HepG2 (cell line): Measurements from ENCODE around the gene CD33. TPM values are rescaled to one million over a fixed set of nuclear protein-coding genes. Genes with fewer than 3 reads are reported as not detected.

Experiments
- ATAC-seq: fragments of 200-7000 bp; cut with Tn5 transposase; 3 replicates; pipeline ENCODE4 v1.9.1; 2020; ENCODE audit warnings: mild to moderate bottlenecking, moderate library complexity
- BruUV-seq: library from RNA; stranded (reverse); fragments of 400-500 nt; replicated peaks from 2 replicates; lab custom pipeline; 2021; lab: Mats Ljungman, UMichigan
- CTCF ChIA-PET: fragments of 300-600 bp; formaldehyde crosslinking; extraction: SDS; loops from one replicate; lab custom pipeline; 2021; ENCODE audit warnings: low total read pairs, inconsistent platforms, low intra/inter-chr PET ratio; lab: Yijun Ruan, JAX
- POLR2A ChIA-PET: fragments of 350-600 bp; sonication (Branson Sonifier 250); formaldehyde crosslinking; loops from one replicate; lab custom pipeline; 2020; ENCODE audit warnings: antibody characterized with exemption, inconsistent platforms; lab: Yijun Ruan, JAX
- DNase-seq: peaks from one replicate; pipeline ENCODE4 v3.0.0-alpha.2; 2015; ENCODE audit warnings: low spot score
- FAIRE-seq: peaks from 3 replicates; lab custom pipeline; 2011; peaks lifted over from hg19 to GRCh38; lab: Jason Lieb, UNC
- H2AFZ ChIP-seq: one replicate; pipeline ENCODE4 v1.6.1; 2011; ENCODE audit warnings: low read length, inconsistent platforms
- H3K27ac ChIP-seq: fragments of 300-600 bp; 3 replicates; pipeline ENCODE4 v1.8.0; 2011; ENCODE audit warnings: mixed run types, mild to moderate bottlenecking, mixed read lengths, low read length, inconsistent platforms; ENCODE audit not compliant: insufficient read depth; ENCODE audit errors: extremely low read length
- H3K27me3 ChIP-seq, 2 experiments: fragments of 200-600 bp in 1 of 2; 2 replicates in 1 of 2; 3 replicates in 1 of 2; pipeline versions ENCODE4 v1.6.0 to v1.8.0; 2011; ENCODE audit warnings: low read length in 2 of 2, mild to moderate bottlenecking in 2 of 2, moderate library complexity in 2 of 2, inconsistent platforms in 1 of 2; ENCODE audit not compliant: insufficient read depth in 2 of 2, control insufficient read depth in 1 of 2
- H3K36me3 ChIP-seq, 2 experiments: fragments of 200-600 bp in 1 of 2; replicated peaks in 1 of 2; 2 replicates in 1 of 2; 3 replicates in 1 of 2; pipeline versions ENCODE4 v1.5.1 to v1.8.0; 2011; ENCODE audit warnings: low read length in 2 of 2, inconsistent platforms in 1 of 2; ENCODE audit not compliant: insufficient read depth in 2 of 2, control insufficient read depth in 1 of 2
- H3K4me1 ChIP-seq: 2 replicates; pipeline ENCODE4 v1.5.1; 2012; ENCODE audit warnings: low read length, inconsistent platforms; ENCODE audit not compliant: insufficient read depth
- H3K4me2 ChIP-seq: 2 replicates; pipeline ENCODE4 v1.6.0; 2011; ENCODE audit warnings: low read depth, low read length, inconsistent platforms
- H3K4me3 ChIP-seq, 3 experiments: fragments of 200-600 bp in 1 of 3; sonication (generic), shearing (Covaris generic) in 1 of 3; replicated peaks in 1 of 3; 2 replicates each; pipeline ENCODE4 v1.5.1; 2011 to 2016; ENCODE audit warnings: low read length in 3 of 3, inconsistent platforms in 2 of 3, low read depth in 2 of 3, mild to moderate bottlenecking in 2 of 3, control low read depth in 1 of 3, mixed read lengths in 1 of 3; ENCODE audit not compliant: insufficient read depth in 1 of 3
- H3K79me2 ChIP-seq: one replicate; pipeline ENCODE4 v1.6.1; 2011; ENCODE audit warnings: low read length, inconsistent platforms; ENCODE audit not compliant: insufficient read depth
- H3K9ac ChIP-seq: 2 replicates; pipeline ENCODE4 v1.6.0; 2011; ENCODE audit warnings: mild to moderate bottlenecking, low read depth, low read length, inconsistent platforms; ENCODE audit not compliant: insufficient read depth
- H3K9me3 ChIP-seq: 2 replicates; pipeline ENCODE4 v1.5.1; 2012; ENCODE audit warnings: mild to moderate bottlenecking, low read length
- H4K20me1 ChIP-seq: 2 replicates; pipeline ENCODE4 v1.6.0; 2011; ENCODE audit warnings: inconsistent platforms, mild to moderate bottlenecking, low read length, moderate library complexity; ENCODE audit not compliant: insufficient read depth
- BRD4 ChIP-seq: sonication (generic); formaldehyde crosslinking; IDR thresholded peaks from 2 replicates; pipeline ENCODE4 v1.4.0; 2020; ENCODE audit warnings: missing genetic modification reagents
- DNMT1 ChIP-seq: sonication (generic); formaldehyde crosslinking; IDR thresholded peaks from 2 replicates; pipeline ENCODE4 v1.5.1; 2020; ENCODE audit warnings: mild to moderate bottlenecking, missing genetic modification reagents
- DPF2 ChIP-seq: sonication (generic); formaldehyde crosslinking; IDR thresholded peaks from 2 replicates; pipeline ENCODE4 v1.4.0; 2020; ENCODE audit warnings: mild to moderate bottlenecking, low read depth, missing genetic modification reagents, borderline replicate concordance
- ELF4 ChIP-seq: sonication (generic); formaldehyde crosslinking; IDR thresholded peaks from 2 replicates; pipeline ENCODE4 v1.5.0; 2020; ENCODE audit warnings: missing genetic modification reagents, mild to moderate bottlenecking, moderate library complexity, borderline replicate concordance
- MED1 ChIP-seq: sonication (generic); formaldehyde crosslinking; IDR thresholded peaks from 2 replicates; pipeline ENCODE4 v1.4.0; 2020; ENCODE audit warnings: missing genetic modification reagents
- MIER2 ChIP-seq: IDR thresholded peaks from 2 replicates; pipeline ENCODE4 v1.6.1; 2016; ENCODE audit warnings: missing biosample characterization, missing genetic modification reagents
- MXD3 ChIP-seq: IDR thresholded peaks from 2 replicates; pipeline ENCODE4 v1.6.1; 2016; ENCODE audit warnings: mild to moderate bottlenecking, missing biosample characterization, missing genetic modification reagents
- NFATC3 ChIP-seq: sonication (generic); formaldehyde crosslinking; IDR thresholded peaks from 2 replicates; pipeline ENCODE4 v1.5.1; 2020; ENCODE audit warnings: mild to moderate bottlenecking, missing genetic modification reagents
- THAP11 ChIP-seq: IDR thresholded peaks from 2 replicates; pipeline ENCODE4 v1.6.1; 2016; ENCODE audit warnings: missing biosample characterization, missing genetic modification reagents
- UBTF ChIP-seq: sonication (generic); formaldehyde crosslinking; IDR thresholded peaks from 2 replicates; pipeline ENCODE4 v1.4.0; 2020; ENCODE audit warnings: mild to moderate bottlenecking, missing genetic modification reagents
- ZNF24 ChIP-seq: fragments of 450-650 bp; IDR thresholded peaks from 2 replicates; pipeline ENCODE4 v1.6.1; 2017; ENCODE audit warnings: antibody characterized with exemption, mild to moderate bottlenecking
- ZSCAN9 ChIP-seq: IDR thresholded peaks from 2 replicates; pipeline ENCODE4 v1.6.1; 2016; ENCODE audit warnings: borderline replicate concordance
- WGBS: methylation state at CpG from one replicate; pipeline ENCODE4 v1.1.6; 2017; ENCODE audit warnings: low lambda C conversion rate; 5-methylcytosine and 5-hydroxymethylcytosine counted together
- in situ Hi-C: cut with HindIII; loops from 2 replicates; pipeline ENCODE4 v1.10.0; 2017; ENCODE audit warnings: low pct_unique_long_range_greater_than_20kb; ENCODE audit not compliant: extremely low pct_ligation_motif_present
- intact Hi-C: fragments of 100-400 bp; cut with micrococcal nuclease; formaldehyde crosslinking; loops from one replicate; pipeline ENCODE4 v1.10.0; 2022; ENCODE audit not compliant: unreplicated experiment
- polyA plus RNA-seq, 8 experiments: library from polyadenylated mRNA; depleted of rRNA in 3 of 8; stranded (reverse) in 7 of 8; unstranded in 1 of 8; fragments of >200 nt; fragmentation: Illumina TruSeq in 4 of 8; extraction: Trizol in 4 of 8; gene quantifications; 2 replicates each; pipeline versions ENCODE4 v1.2.1 to v1.2.3, GENCODE V29; 2011 to 2016; ENCODE audit warnings: low read depth in 4 of 8, missing spikeins in 1 of 8, mixed read lengths in 1 of 8; ENCODE audit not compliant: insufficient read depth in 1 of 8
- total RNA-seq, 5 experiments: library from RNA; depleted of rRNA; stranded (reverse); fragments of >200 nt; fragmentation: Illumina TruSeq; extraction: Trizol; gene quantifications; 2 replicates each; pipeline ENCODE4 v1.2.3, GENCODE V29; 2016; ENCODE audit warnings: low read depth in 1 of 5

Gene CD33
- total and polyA plus RNA-seq, 2 of the 13 experiments (the other 11 are each of a cell fraction or from before 2014, with no cell fraction given): 0.29 TPM; not detected in 1

- Histone ChIP-seq H3K27me3 (peaks cover 0 to 2% of the 10 kb centered on the region in 2 experiments; a peak in 1 of 5 replicates), H3K9me3 (no peaks in the 10 kb centered on the region), H2AFZ (no peak overlapping the region), H3K4me2 (no peak overlapping the region), H3K36me3 (no peaks in the 10 kb centered on the region), H3K27ac (no peak overlapping the region), H3K4me3 (no peak overlapping the region), H4K20me1 (no peaks in the 10 kb centered on the region), H3K79me2 (no peaks in the 10 kb centered on the region), H3K9ac (no peak overlapping the region), H3K4me1 (no peaks in the 10 kb centered on the region)
- WGBS: 0% methylated on average over 3 of the region's 3 CpGs
- ChIA-PET POLR2A (no interaction called here), CTCF (no interaction called here)
- DNase-seq: no peak
- intact Hi-C loops (no loop called here), in situ Hi-C loops (no loop called here)
- no peak for FAIRE-seq
- no TSS peak for BruUV-seq
- TF ChIP-seq ZSCAN9 (no peak), MIER2 (CRISPR knock-in tag) (no peak), MXD3 (no peak), ZNF24 (no peak), THAP11 (CRISPR knock-in tag) (no peak), ELF4 (no peak), MED1 (CRISPR knock-in tag) (no peak), DNMT1 (no peak), DPF2 (CRISPR knock-in tag) (no peak), BRD4 (CRISPR knock-in tag) (no peak), NFATC3 (no peak), UBTF (CRISPR knock-in tag) (no peak)
- ATAC-seq: no peak
These were observed 678 bp upstream of the CD33 start for GRCh38 chr19:51224163-51224641.
